Liver (tissue), 9 donors: ENCODE results near the gene IGF2BP2. TPM values are rescaled to one million over a fixed set of nuclear protein-coding genes. Genes with fewer than 3 reads are reported as not detected.

ENCODE experiments used
- DNase-seq: peaks from one replicate; pipeline ENCODE4 v3.0.0-alpha.2; 2017; ENCODE audit warnings: low spot score
- H3K27ac ChIP-seq, 2 donors: one replicate each; pipeline ENCODE4 v1.7.0; 2013; ENCODE audit warnings: inconsistent platforms in 2 of 2, low read length in 2 of 2, control low read depth in 1 of 2, low read depth in 1 of 2, mild to moderate bottlenecking in 1 of 2
- H3K27me3 ChIP-seq, 4 donors: one replicate each; pipeline versions ENCODE4 v1.6.1 to v1.7.0; 2013; ENCODE audit warnings: low read length in 3 of 4, inconsistent platforms in 1 of 4, mild to moderate bottlenecking in 1 of 4, moderate library complexity in 1 of 4; ENCODE audit not compliant: control insufficient read depth in 4 of 4, insufficient read depth in 4 of 4
- H3K36me3 ChIP-seq, 4 donors: one replicate each; pipeline versions ENCODE4 v1.6.1 to v1.7.0; 2013; ENCODE audit warnings: low read length in 3 of 4, mild to moderate bottlenecking in 3 of 4, low read depth in 1 of 4, moderate library complexity in 1 of 4; ENCODE audit not compliant: control insufficient read depth in 4 of 4, insufficient read depth in 3 of 4
- H3K4me1 ChIP-seq, 4 donors: one replicate each; pipeline versions ENCODE4 v1.6.1 to v1.7.0; 2013; ENCODE audit warnings: low read length in 3 of 4, mild to moderate bottlenecking in 3 of 4, moderate library complexity in 1 of 4; ENCODE audit not compliant: control insufficient read depth in 4 of 4, insufficient read depth in 4 of 4
- H3K4me3 ChIP-seq, 3 donors: one replicate each; pipeline versions ENCODE4 v1.6.1 to v1.7.0; 2013; ENCODE audit warnings: low read length in 3 of 3, control low read depth in 1 of 3, low read depth in 1 of 3, mild to moderate bottlenecking in 1 of 3
- H3K9ac ChIP-seq, 2 donors: one replicate each; pipeline ENCODE4 v1.7.0; 2013; ENCODE audit warnings: low read length in 2 of 2, mild to moderate bottlenecking in 2 of 2, moderate library complexity in 2 of 2, control low read depth in 1 of 2, low read depth in 1 of 2
- H3K9me3 ChIP-seq, 4 donors: one replicate each; pipeline versions ENCODE4 v1.6.1 to v1.7.0; 2013; ENCODE audit warnings: low read length in 3 of 4; ENCODE audit not compliant: control insufficient read depth in 4 of 4
- EGR1 ChIP-seq, 2 donors: IDR thresholded peaks; 2 replicates each; pipeline ENCODE4 v1.6.1; 2016 to 2018; ENCODE audit warnings: antibody characterized with exemption in 2 of 2, low read depth in 2 of 2
- FOXA1 ChIP-seq: IDR thresholded peaks from 2 replicates; pipeline ENCODE4 v1.6.1; 2016; ENCODE audit warnings: antibody characterized with exemption
- FOXA2 ChIP-seq: IDR thresholded peaks from 2 replicates; pipeline ENCODE4 v1.6.1; 2016; ENCODE audit warnings: antibody characterized with exemption
- HNF4A ChIP-seq, 2 donors: conservative IDR thresholded peaks; 2 replicates each; pipeline ENCODE4 v1.6.1; 2016; ENCODE audit warnings: antibody characterized with exemption in 2 of 2, mild to moderate bottlenecking in 2 of 2
- HNF4G ChIP-seq: IDR thresholded peaks from 2 replicates; pipeline ENCODE4 v1.6.1; 2016; ENCODE audit warnings: antibody characterized with exemption
- NR2F2 ChIP-seq: IDR thresholded peaks from 2 replicates; pipeline ENCODE4 v1.6.1; 2016; ENCODE audit warnings: antibody characterized with exemption
- RAD21 ChIP-seq, 2 donors: IDR thresholded peaks; 2 replicates each; pipeline ENCODE4 v1.6.1; 2016; ENCODE audit warnings: antibody characterized with exemption in 2 of 2, mild to moderate bottlenecking in 2 of 2
- RXRA ChIP-seq, 2 donors: IDR thresholded peaks; 2 replicates each; pipeline ENCODE4 v1.6.1; 2017 to 2018; ENCODE audit warnings: antibody characterized with exemption in 2 of 2, mild to moderate bottlenecking in 1 of 2
- SP1 ChIP-seq: IDR thresholded peaks from 2 replicates; pipeline ENCODE4 v1.6.1; 2018; ENCODE audit warnings: antibody characterized with exemption, mild to moderate bottlenecking
- TAF1 ChIP-seq: conservative IDR thresholded peaks from 2 replicates; pipeline ENCODE4 v1.6.1; 2016; ENCODE audit warnings: antibody characterized with exemption, mild to moderate bottlenecking
- WGBS: extraction: QIAGEN DNeasy Blood & Tissue Kit; methylation state at CpG from one replicate; pipeline ENCODE4 v1.1.7; 2013; 5-methylcytosine and 5-hydroxymethylcytosine counted together
- polyA plus RNA-seq, 2 donors: library from polyadenylated mRNA; stranded (reverse) in 1 of 2; unstranded in 1 of 2; fragments of 200-250 nt in 1 of 2; fragments of >200 nt in 1 of 2; fragmentation: Nextera tagmentation in 1 of 2; extraction: Ambion mirVana in 1 of 2; gene quantifications; one replicate each; pipeline versions ENCODE4 v1.2.1 to v1.2.3, GENCODE V29; 2013 to 2015
- total RNA-seq, 2 donors: library from RNA; depleted of rRNA; stranded (reverse); fragments of >200 nt; gene quantifications; one replicate each; pipeline ENCODE4 v1.2.3, GENCODE V29; 2014
- TF ChIP-seq, protein P1 (sequence below): IDR thresholded peaks from 2 replicates; pipeline ENCODE4 v1.6.1; 2016; ENCODE audit warnings: antibody characterized with exemption
- TF ChIP-seq, protein P2 (sequence below): IDR thresholded peaks from 2 replicates; pipeline ENCODE4 v1.6.1; 2016; ENCODE audit warnings: antibody characterized with exemption
- TF ChIP-seq, protein P3 (sequence below): fragments of 150-350 bp; IDR thresholded peaks from 2 replicates; pipeline ENCODE4 v1.5.1; 2017; ENCODE audit warnings: improper control_type of control experiment, low read depth, low read length; ENCODE audit not compliant: missing input control
- TF ChIP-seq, protein P4 (sequence below): IDR thresholded peaks from 2 replicates; pipeline ENCODE4 v1.6.1; 2016; ENCODE audit warnings: antibody characterized with exemption, mild to moderate bottlenecking
- TF ChIP-seq, protein P5 (sequence below): IDR thresholded peaks from 2 replicates; pipeline ENCODE4 v1.6.1; 2016; ENCODE audit warnings: antibody characterized with exemption
- donor health status: healthy.
- donor health status: healthy.
- donor health status: healthy.
- donor health status: healthy.
- donor health status: healthy.

IGF2BP2 gene
- total and polyA plus RNA-seq, 4 donors = 0.67 to 35.0 (median 1.7) TPM

DNA sequence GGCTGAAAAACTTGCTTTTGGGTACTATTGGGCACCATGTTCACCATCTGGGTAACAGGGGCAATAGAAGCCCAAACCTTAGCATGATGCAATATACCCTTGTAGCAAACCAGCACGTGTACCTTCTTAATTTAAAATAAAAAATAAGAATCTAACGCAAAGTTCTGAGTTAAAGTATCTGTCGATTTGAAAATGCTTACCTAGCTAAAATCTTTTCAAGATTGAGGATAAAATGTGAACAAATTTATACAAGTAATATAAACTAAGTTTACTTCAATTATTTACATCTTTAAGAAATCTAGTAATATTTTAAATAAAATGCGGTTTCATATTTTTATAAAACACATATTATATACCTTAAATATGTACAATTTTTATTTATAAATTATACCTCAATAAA is 38.1 kb upstream of the IGF2BP2 start (continued):
- no peak for TF ChIP-seq RAD21 (IDR thresholded peaks at IDR 0.05)
- no peak for TF ChIP-seq TAF1
- TF ChIP-seq, protein P1, sequence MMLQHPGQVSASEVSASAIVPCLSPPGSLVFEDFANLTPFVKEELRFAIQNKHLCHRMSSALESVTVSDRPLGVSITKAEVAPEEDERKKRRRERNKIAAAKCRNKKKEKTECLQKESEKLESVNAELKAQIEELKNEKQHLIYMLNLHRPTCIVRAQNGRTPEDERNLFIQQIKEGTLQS = no peak
- no peak for TF ChIP-seq FOXA2

DNA sequence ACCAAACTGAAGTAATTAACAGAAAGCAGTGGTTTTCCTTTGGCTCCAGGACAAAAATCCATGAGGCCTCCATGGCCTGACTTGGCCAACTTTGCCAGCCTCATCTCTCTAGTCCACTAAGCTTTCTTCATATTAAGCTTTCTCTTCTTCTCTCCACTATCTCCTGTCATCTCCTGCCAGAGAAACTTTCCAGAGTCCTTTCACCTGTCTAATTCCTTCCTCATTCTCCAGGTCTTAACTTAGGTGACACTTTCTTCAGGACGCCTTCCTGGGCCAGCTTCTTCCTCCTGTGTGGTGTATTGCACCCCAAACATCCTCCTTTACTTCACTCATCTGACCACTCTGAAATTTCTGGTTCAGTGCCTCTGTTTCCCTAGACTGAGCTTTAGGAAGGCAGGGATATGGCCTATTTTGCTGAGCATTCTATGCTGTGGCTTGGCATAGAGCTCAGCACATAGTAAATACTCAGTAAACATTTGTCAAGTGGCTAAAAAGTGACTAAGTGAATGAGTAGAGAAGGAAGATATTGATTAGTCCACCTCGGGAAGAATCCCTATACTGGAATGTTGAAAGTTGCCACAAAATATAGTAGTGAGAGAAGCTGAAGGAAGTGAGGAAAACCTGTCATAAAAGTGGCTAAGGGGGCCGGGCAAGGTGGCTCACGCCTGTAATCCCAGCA is 34.6 kb upstream of the IGF2BP2 start:
- Histone ChIP-seq H3K4me3 (no peak overlapping the region), H3K27ac (no peak overlapping the region), H3K9ac (no peak overlapping the region), H3K27me3 (no peaks in the 10 kb centered on the region), H3K9me3 (peaks cover 0 to 9% (median 2%) of the 10 kb centered on the region in 4 donors), H3K36me3 (no peaks in the 10 kb centered on the region), H3K4me1 (no peaks in the 10 kb centered on the region)
- no peak for TF ChIP-seq EGR1 (IDR thresholded peaks at IDR 0.05; ENCODE audit: low read depth in 2 of 2)
- TF ChIP-seq, protein P1 = no peak
- DNase-seq = no peak
- 79% methylated on average over 4 of the region's 4 CpGs for WGBS

DNA sequence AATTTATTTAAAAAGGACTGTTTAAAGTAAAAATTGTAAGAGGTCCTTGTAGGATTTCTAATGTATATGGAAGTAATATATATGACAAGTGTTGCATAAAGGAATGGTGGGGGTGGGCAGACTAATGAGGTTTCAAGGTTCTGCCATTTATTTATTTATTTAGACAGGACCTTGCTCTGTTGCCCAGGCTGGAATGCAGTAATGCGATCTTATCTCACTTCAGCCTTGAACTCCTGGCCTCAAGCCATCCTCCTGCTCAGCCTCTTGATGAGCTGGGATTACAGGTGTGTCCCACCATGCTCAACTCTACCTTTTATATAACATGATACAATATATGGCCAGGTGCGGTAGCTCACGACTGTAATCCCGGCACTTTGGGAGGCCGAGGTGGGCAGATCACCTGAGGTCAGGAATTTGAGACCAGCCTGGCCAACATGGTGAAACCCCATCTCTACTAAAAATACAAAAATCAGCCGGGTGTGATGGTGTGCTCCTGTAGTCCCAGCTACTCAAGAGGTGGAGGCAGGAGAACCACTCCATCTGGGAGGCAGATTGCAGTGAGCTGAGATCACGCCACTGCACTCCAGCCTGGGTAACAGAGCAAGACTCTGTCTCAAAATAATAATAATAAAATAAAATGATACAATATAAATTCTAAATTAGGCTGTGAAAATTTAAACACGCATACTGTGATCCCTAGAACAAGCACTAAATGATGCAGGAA is 33.8 kb upstream of the IGF2BP2 start:
- no peaks in the 10 kb centered on the region for H3K4me1 ChIP-seq
- TF ChIP-seq, protein P2, sequence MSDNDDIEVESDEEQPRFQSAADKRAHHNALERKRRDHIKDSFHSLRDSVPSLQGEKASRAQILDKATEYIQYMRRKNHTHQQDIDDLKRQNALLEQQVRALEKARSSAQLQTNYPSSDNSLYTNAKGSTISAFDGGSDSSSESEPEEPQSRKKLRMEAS = no peak
- TF ChIP-seq SP1 = no peak
- peak in 1 of 2 donors; percentile 30 for TF ChIP-seq HNF4A (conservative IDR thresholded peaks at IDR 0.05)
- no peak for DNase-seq

DNA sequence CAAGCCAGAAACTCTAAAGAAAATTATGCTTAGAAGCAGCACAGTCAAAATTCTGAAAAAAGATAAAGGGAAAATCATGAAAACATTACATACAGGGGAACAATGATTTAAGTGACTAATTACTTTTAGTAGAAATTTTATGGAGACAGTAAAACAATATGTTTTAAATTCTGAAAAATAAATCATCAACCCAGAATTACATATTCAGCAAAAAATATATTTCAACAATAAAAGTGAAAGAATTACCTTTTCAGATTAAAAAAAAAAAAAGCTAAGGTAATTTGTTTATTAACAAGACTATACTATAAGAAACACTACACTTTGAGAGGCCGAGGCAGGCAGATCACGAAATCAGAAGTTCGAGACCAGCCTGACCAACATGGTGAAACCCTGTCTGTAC is 32.4 kb upstream of the IGF2BP2 start:
- H3K36me3 ChIP-seq = no peaks in the 10 kb centered on the region
- H3K4me1 ChIP-seq = no peaks in the 10 kb centered on the region
- no peaks in the 10 kb centered on the region for H3K27me3 ChIP-seq
- H3K27ac ChIP-seq = no peak overlapping the region
- H3K4me3 ChIP-seq = no peak overlapping the region
- DNase-seq = no peak
- no peak overlapping the region for H3K9ac ChIP-seq
- H3K9me3 ChIP-seq = peaks cover 0 to 9% (median 2%) of the 10 kb centered on the region in 4 donors
- 62% methylated on average over 3 of the region's 3 CpGs for WGBS
- TF ChIP-seq NR2F2 (no peak), HNF4A (conservative IDR thresholded peaks at IDR 0.05) (no peak), TAF1 (no peak), FOXA1 (no peak), SP1 (no peak), HNF4G (no peak), EGR1 (IDR thresholded peaks at IDR 0.05; ENCODE audit: low read depth in 2 of 2) (no peak), RXRA (IDR thresholded peaks at IDR 0.05) (no peak)
- TF ChIP-seq, protein P3, sequence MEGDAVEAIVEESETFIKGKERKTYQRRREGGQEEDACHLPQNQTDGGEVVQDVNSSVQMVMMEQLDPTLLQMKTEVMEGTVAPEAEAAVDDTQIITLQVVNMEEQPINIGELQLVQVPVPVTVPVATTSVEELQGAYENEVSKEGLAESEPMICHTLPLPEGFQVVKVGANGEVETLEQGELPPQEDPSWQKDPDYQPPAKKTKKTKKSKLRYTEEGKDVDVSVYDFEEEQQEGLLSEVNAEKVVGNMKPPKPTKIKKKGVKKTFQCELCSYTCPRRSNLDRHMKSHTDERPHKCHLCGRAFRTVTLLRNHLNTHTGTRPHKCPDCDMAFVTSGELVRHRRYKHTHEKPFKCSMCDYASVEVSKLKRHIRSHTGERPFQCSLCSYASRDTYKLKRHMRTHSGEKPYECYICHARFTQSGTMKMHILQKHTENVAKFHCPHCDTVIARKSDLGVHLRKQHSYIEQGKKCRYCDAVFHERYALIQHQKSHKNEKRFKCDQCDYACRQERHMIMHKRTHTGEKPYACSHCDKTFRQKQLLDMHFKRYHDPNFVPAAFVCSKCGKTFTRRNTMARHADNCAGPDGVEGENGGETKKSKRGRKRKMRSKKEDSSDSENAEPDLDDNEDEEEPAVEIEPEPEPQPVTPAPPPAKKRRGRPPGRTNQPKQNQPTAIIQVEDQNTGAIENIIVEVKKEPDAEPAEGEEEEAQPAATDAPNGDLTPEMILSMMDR = no peak
- TF ChIP-seq, protein P4, sequence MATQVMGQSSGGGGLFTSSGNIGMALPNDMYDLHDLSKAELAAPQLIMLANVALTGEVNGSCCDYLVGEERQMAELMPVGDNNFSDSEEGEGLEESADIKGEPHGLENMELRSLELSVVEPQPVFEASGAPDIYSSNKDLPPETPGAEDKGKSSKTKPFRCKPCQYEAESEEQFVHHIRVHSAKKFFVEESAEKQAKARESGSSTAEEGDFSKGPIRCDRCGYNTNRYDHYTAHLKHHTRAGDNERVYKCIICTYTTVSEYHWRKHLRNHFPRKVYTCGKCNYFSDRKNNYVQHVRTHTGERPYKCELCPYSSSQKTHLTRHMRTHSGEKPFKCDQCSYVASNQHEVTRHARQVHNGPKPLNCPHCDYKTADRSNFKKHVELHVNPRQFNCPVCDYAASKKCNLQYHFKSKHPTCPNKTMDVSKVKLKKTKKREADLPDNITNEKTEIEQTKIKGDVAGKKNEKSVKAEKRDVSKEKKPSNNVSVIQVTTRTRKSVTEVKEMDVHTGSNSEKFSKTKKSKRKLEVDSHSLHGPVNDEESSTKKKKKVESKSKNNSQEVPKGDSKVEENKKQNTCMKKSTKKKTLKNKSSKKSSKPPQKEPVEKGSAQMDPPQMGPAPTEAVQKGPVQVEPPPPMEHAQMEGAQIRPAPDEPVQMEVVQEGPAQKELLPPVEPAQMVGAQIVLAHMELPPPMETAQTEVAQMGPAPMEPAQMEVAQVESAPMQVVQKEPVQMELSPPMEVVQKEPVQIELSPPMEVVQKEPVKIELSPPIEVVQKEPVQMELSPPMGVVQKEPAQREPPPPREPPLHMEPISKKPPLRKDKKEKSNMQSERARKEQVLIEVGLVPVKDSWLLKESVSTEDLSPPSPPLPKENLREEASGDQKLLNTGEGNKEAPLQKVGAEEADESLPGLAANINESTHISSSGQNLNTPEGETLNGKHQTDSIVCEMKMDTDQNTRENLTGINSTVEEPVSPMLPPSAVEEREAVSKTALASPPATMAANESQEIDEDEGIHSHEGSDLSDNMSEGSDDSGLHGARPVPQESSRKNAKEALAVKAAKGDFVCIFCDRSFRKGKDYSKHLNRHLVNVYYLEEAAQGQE = no peak
- TF ChIP-seq, protein P5, sequence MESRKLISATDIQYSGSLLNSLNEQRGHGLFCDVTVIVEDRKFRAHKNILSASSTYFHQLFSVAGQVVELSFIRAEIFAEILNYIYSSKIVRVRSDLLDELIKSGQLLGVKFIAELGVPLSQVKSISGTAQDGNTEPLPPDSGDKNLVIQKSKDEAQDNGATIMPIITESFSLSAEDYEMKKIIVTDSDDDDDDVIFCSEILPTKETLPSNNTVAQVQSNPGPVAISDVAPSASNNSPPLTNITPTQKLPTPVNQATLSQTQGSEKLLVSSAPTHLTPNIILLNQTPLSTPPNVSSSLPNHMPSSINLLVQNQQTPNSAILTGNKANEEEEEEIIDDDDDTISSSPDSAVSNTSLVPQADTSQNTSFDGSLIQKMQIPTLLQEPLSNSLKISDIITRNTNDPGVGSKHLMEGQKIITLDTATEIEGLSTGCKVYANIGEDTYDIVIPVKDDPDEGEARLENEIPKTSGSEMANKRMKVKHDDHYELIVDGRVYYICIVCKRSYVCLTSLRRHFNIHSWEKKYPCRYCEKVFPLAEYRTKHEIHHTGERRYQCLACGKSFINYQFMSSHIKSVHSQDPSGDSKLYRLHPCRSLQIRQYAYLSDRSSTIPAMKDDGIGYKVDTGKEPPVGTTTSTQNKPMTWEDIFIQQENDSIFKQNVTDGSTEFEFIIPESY = no peak
- TF ChIP-seq, protein P2 = no peak
- TF ChIP-seq, protein P1 = no peak

More for the DNA sequence above, 33.8 kb upstream of the IGF2BP2 start:
- H3K9ac ChIP-seq = no peak overlapping the region
- no peaks in the 10 kb centered on the region for H3K36me3 ChIP-seq
- peaks cover 0 to 9% (median 2%) of the 10 kb centered on the region in 4 donors for H3K9me3 ChIP-seq
- H3K27me3 ChIP-seq = no peaks in the 10 kb centered on the region
- WGBS = 85% methylated on average over 8 of the region's 8 CpGs
- H3K27ac ChIP-seq = no peak overlapping the region
- no peak overlapping the region for H3K4me3 ChIP-seq
